Muscle layer of colon (tissue), 2 donors: ENCODE data around the gene CFAP97.
"Not testable (repeated sequence)": the region's sequence is repeated elsewhere in the genome, so short reads cannot be mapped to it uniquely, and the experiment has no call there.

Experiments used
- H3K27ac ChIP-seq: one replicate; pipeline ENCODE4 v1.7.0; 2013; ENCODE audit warnings: low read depth, mild to moderate bottlenecking, low read length, moderate library complexity
- H3K27me3 ChIP-seq, 2 donors: one replicate each; pipeline ENCODE4 v1.7.0; 2013; ENCODE audit warnings: low read length in 2 of 2, mild to moderate bottlenecking in 2 of 2; ENCODE audit not compliant: insufficient read depth in 2 of 2, control insufficient read depth in 1 of 2
- H3K36me3 ChIP-seq: one replicate; pipeline ENCODE4 v1.7.0; 2013; ENCODE audit warnings: mild to moderate bottlenecking, low read length; ENCODE audit not compliant: insufficient read depth
- H3K4me1 ChIP-seq: one replicate; pipeline ENCODE4 v1.7.0; 2013; ENCODE audit warnings: mild to moderate bottlenecking, low read length; ENCODE audit not compliant: insufficient read depth
- H3K4me3 ChIP-seq, 2 donors: one replicate each; pipeline ENCODE4 v1.7.0; 2013; ENCODE audit warnings: low read length in 2 of 2, low read depth in 1 of 2, mild to moderate bottlenecking in 1 of 2, moderate library complexity in 1 of 2
- H3K9ac ChIP-seq: one replicate; pipeline ENCODE4 v1.7.0; 2013; ENCODE audit warnings: low read length
- H3K9me3 ChIP-seq: one replicate; pipeline ENCODE4 v1.7.0; 2013; ENCODE audit warnings: mild to moderate bottlenecking, low read length
- donor health status: abdominal sarcoma.
- donor health status: Adenocarcinoma of cecum.

CFAP97 gene

GRCh38 chr4:185203486-185204237 is at the start of gene CFAP97:
Gene CFAP97, minus strand, starts transcription at chr4:185204000. Its CDS starts 12,804 bp downstream, at chr4:185191196.
- Histone ChIP-seq H3K9me3 (no peaks in the 10 kb centered on the region), H3K36me3 (no peaks in the 10 kb centered on the region), H3K27ac (peak within 1 kb of the TSS; percentile 90), H3K4me3 (peak within 1 kb of the TSS; percentile 67 to 69), H3K4me1 (peaks cover 31% of the 10 kb centered on the region), H3K27me3 (no peaks in the 10 kb centered on the region), H3K9ac (peak within 1 kb of the TSS; percentile 86)

GRCh38 chr4:185249105-185249504 is 45.3 kb upstream of the CFAP97 start:
- H3K36me3 ChIP-seq: no peaks in the 10 kb centered on the region
- peaks cover 28% of the 10 kb centered on the region for H3K4me1 ChIP-seq
- H3K9ac ChIP-seq: no peak overlapping the region
- no peaks in the 10 kb centered on the region for H3K9me3 ChIP-seq
- no peak overlapping the region for H3K27ac ChIP-seq
- H3K27me3 ChIP-seq: no peaks in the 10 kb centered on the region
- H3K4me3 ChIP-seq: no peak overlapping the region

GRCh38 chr4:185248393-185249039 is 44.7 kb upstream of the CFAP97 start:
- H3K9me3 ChIP-seq: no peaks in the 10 kb centered on the region
- H3K36me3 ChIP-seq: no peaks in the 10 kb centered on the region
- no peak overlapping the region for H3K27ac ChIP-seq
- H3K27me3 ChIP-seq: no peaks in the 10 kb centered on the region
- no peak overlapping the region for H3K9ac ChIP-seq
- H3K4me1 ChIP-seq: peaks cover 28% of the 10 kb centered on the region
- no peak overlapping the region for H3K4me3 ChIP-seq

- Histone ChIP-seq H3K9me3 (no peaks in the 10 kb centered on the region), H3K36me3 (no peaks in the 10 kb centered on the region), H3K27ac (no peak overlapping the region), H3K4me3 (no peak overlapping the region), H3K4me1 (peaks cover 36% of the 10 kb centered on the region), H3K27me3 (no peaks in the 10 kb centered on the region), H3K9ac (no peak overlapping the region)
These were observed 43.4 kb upstream of the CFAP97 start for GRCh38 chr4:185247151-185247550.

- no peak overlapping the region for H3K9ac ChIP-seq
- no peaks in the 10 kb centered on the region for H3K27me3 ChIP-seq
- H3K4me3 ChIP-seq: no peak overlapping the region
- no peaks in the 10 kb centered on the region for H3K9me3 ChIP-seq
- no peaks in the 10 kb centered on the region for H3K36me3 ChIP-seq
- H3K4me1 ChIP-seq: peaks cover 29% of the 10 kb centered on the region
- H3K27ac ChIP-seq: no peak overlapping the region
These were observed 42.7 kb upstream of the CFAP97 start for GRCh38 chr4:185246453-185246852.

- H3K9me3 ChIP-seq: no peaks in the 10 kb centered on the region
- no peak overlapping the region for H3K27ac ChIP-seq
- H3K27me3 ChIP-seq: no peaks in the 10 kb centered on the region
- no peak overlapping the region for H3K9ac ChIP-seq
- peaks cover 20% of the 10 kb centered on the region for H3K4me1 ChIP-seq
- no peaks in the 10 kb centered on the region for H3K36me3 ChIP-seq
- no peak overlapping the region for H3K4me3 ChIP-seq
These were observed 41.0 kb upstream of the CFAP97 start for GRCh38 chr4:185244763-185245162.

- Histone ChIP-seq H3K9me3 (no peaks in the 10 kb centered on the region), H3K27ac (no peak overlapping the region), H3K27me3 (no peaks in the 10 kb centered on the region), H3K4me1 (peaks cover 20% of the 10 kb centered on the region), H3K4me3 (no peak overlapping the region), H3K9ac (no peak overlapping the region), H3K36me3 (no peaks in the 10 kb centered on the region)
These were observed 40.1 kb upstream of the CFAP97 start for GRCh38 chr4:185243879-185244278.

GRCh38 chr4:185242749-185243533 is 39.1 kb upstream of the CFAP97 start:
- Histone ChIP-seq H3K27ac (no peak overlapping the region), H3K9me3 (no peaks in the 10 kb centered on the region), H3K9ac (no peak overlapping the region), H3K4me3 (no peak overlapping the region), H3K36me3 (no peaks in the 10 kb centered on the region), H3K27me3 (no peaks in the 10 kb centered on the region), H3K4me1 (peaks cover 20% of the 10 kb centered on the region)

- H3K36me3 ChIP-seq, H3K9me3 ChIP-seq, H3K27me3 ChIP-seq, H3K9ac ChIP-seq, H3K27ac ChIP-seq, H3K4me3 ChIP-seq: not testable (repeated sequence)
- H3K4me1 ChIP-seq: peaks cover 33% of the 10 kb centered on the region
These were observed 36.7 kb upstream of the CFAP97 start for GRCh38 chr4:185240486-185240885.

GRCh38 chr4:185238750-185239149 is 35.0 kb upstream of the CFAP97 start:
- no peak overlapping the region for H3K9ac ChIP-seq
- no peak overlapping the region for H3K4me3 ChIP-seq
- peaks cover 27% of the 10 kb centered on the region for H3K4me1 ChIP-seq
- no peak overlapping the region for H3K27ac ChIP-seq
- H3K36me3 ChIP-seq: no peaks in the 10 kb centered on the region
- H3K27me3 ChIP-seq: no peaks in the 10 kb centered on the region
- no peaks in the 10 kb centered on the region for H3K9me3 ChIP-seq

- Histone ChIP-seq H3K36me3 (no peaks in the 10 kb centered on the region), H3K27ac (no peak overlapping the region), H3K9me3 (no peaks in the 10 kb centered on the region), H3K4me1 (peaks cover 27% of the 10 kb centered on the region), H3K9ac (no peak overlapping the region), H3K4me3 (no peak overlapping the region), H3K27me3 (no peaks in the 10 kb centered on the region)
These were observed 34.4 kb upstream of the CFAP97 start for GRCh38 chr4:185238215-185238681.
